Tibial nerve (tissue), 4 donors: ENCODE data around the gene TMEM43. TPM values are rescaled to one million over a fixed set of nuclear protein-coding genes. Genes with fewer than 3 reads are reported as not detected.

ENCODE experiments used
- DNase-seq, 2 donors: peaks; one replicate each; pipeline ENCODE4 v3.0.0-alpha.2; 2019; ENCODE audit warnings: low spot score in 2 of 2
- H3K27ac ChIP-seq, 4 donors: fragments of 200-600 bp; sonication (generic) in 3 of 4; one replicate each; pipeline ENCODE4 v1.5.1; 2017 to 2019; ENCODE audit warnings: mild to moderate bottlenecking in 1 of 4
- H3K27me3 ChIP-seq, 2 donors: fragments of 200-600 bp; sonication (generic) in 1 of 2; one replicate each; pipeline versions ENCODE4 v1.5.1 to v1.6.0; 2017 to 2019
- H3K36me3 ChIP-seq, 3 donors: fragments of 200-600 bp; sonication (generic); one replicate each; pipeline ENCODE4 v1.5.1; 2018 to 2019
- H3K4me1 ChIP-seq, 4 donors: fragments of 200-600 bp; sonication (generic) in 3 of 4; one replicate each; pipeline ENCODE4 v1.5.1; 2017 to 2019
- H3K4me3 ChIP-seq, 4 donors: fragments of 200-600 bp; sonication (generic) in 3 of 4; one replicate each; pipeline ENCODE4 v1.5.1; 2017 to 2019; ENCODE audit warnings: mild to moderate bottlenecking in 1 of 4, moderate library complexity in 1 of 4
- H3K9me3 ChIP-seq, 4 donors: fragments of 200-600 bp; sonication (generic) in 3 of 4; one replicate each; pipeline ENCODE4 v1.5.1; 2017 to 2019
- EP300 ChIP-seq, 2 donors: sonication (generic); formaldehyde crosslinking; IDR thresholded peaks; one replicate each; pipeline ENCODE4 v1.6.1; 2017; ENCODE audit warnings: antibody characterized with exemption in 2 of 2, mild to moderate bottlenecking in 1 of 2
- POLR2A ChIP-seq, 2 donors: fragments of 450-650 bp; IDR thresholded peaks; one replicate each; pipeline ENCODE4 v1.6.1; 2017; ENCODE audit warnings: antibody characterized with exemption in 2 of 2, mild to moderate bottlenecking in 2 of 2, moderate library complexity in 2 of 2
- WGBS, 2 donors: methylation state at CpG; one replicate each; pipeline ENCODE4 v1.1.5; 2018; 5-methylcytosine and 5-hydroxymethylcytosine counted together
- total RNA-seq, 4 donors: library from RNA; depleted of rRNA; stranded (reverse); fragments of >200 nt; gene quantifications; one replicate each; pipeline ENCODE4 v1.1.0, GENCODE V29; 2016
- TF ChIP-seq, protein P1 (sequence below), 5 experiments: fragments of 200-600 bp in 3 of 5; fragments of 450-650 bp in 2 of 5; sonication (generic) in 3 of 5; IDR thresholded peaks; one replicate each; pipeline ENCODE4 v1.5.1; 2016 to 2019; ENCODE audit warnings: antibody characterized with exemption in 5 of 5, mild to moderate bottlenecking in 3 of 5, moderate library complexity in 2 of 5

TMEM43 gene
- total RNA-seq, 4 donors from 2014 or later = 99.9 to 130 (median 120) TPM

GRCh38 chr3:14134291-14134690, 9.4 kb downstream of the TMEM43 start:
- Histone ChIP-seq H3K4me1 (peaks cover 0 to 16% (median 0%) of the 10 kb centered on the region in 4 donors), H3K27ac (no peak overlapping the region), H3K27me3 (no peaks in the 10 kb centered on the region), H3K4me3 (no peak overlapping the region), H3K9me3 (no peaks in the 10 kb centered on the region), H3K36me3 (peaks cover 7 to 100% (median 36%) of the 10 kb centered on the region in 3 donors)
- WGBS, 2 donors = 80 to 93% methylated on average over 5 to 6 of the region's 6 CpGs
- DNase-seq = no peak
- no peak for TF ChIP-seq POLR2A (IDR thresholded peaks at IDR 0.05)
- TF ChIP-seq EP300 (IDR thresholded peaks at IDR 0.05) = no peak
- TF ChIP-seq, protein P1, sequence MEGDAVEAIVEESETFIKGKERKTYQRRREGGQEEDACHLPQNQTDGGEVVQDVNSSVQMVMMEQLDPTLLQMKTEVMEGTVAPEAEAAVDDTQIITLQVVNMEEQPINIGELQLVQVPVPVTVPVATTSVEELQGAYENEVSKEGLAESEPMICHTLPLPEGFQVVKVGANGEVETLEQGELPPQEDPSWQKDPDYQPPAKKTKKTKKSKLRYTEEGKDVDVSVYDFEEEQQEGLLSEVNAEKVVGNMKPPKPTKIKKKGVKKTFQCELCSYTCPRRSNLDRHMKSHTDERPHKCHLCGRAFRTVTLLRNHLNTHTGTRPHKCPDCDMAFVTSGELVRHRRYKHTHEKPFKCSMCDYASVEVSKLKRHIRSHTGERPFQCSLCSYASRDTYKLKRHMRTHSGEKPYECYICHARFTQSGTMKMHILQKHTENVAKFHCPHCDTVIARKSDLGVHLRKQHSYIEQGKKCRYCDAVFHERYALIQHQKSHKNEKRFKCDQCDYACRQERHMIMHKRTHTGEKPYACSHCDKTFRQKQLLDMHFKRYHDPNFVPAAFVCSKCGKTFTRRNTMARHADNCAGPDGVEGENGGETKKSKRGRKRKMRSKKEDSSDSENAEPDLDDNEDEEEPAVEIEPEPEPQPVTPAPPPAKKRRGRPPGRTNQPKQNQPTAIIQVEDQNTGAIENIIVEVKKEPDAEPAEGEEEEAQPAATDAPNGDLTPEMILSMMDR (IDR thresholded peaks at IDR 0.05) = no peak

DNA sequence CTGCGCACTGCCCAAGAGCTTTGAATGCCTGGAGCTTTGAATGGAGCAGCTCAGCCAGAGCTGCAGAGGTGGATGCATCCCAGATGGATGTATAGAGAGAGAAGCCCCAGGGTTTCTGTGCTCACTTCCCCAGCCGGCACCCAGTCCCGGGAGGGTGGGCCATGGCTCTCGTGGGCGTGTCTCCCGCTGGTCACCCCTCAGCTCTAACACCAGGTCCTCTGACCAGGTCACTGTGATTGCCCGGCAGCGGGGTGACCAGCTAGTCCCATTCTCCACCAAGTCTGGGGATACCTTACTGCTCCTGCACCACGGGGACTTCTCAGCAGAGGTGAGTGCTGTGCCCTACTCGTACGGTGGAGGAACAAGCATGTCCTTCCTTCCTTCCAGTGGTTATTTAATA, 10.7 kb downstream of the TMEM43 start:
- TF ChIP-seq POLR2A (IDR thresholded peaks at IDR 0.05) = no peak
- TF ChIP-seq, protein P1 (IDR thresholded peaks at IDR 0.05) = no peak
- TF ChIP-seq EP300 (IDR thresholded peaks at IDR 0.05) = no peak
- H3K4me1 ChIP-seq = peaks cover 0 to 18% (median 0%) of the 10 kb centered on the region in 4 donors
- no peak overlapping the region for H3K4me3 ChIP-seq
- no peaks in the 10 kb centered on the region for H3K9me3 ChIP-seq
- peaks cover 7 to 100% (median 36%) of the 10 kb centered on the region in 3 donors for H3K36me3 ChIP-seq
- H3K27ac ChIP-seq = no peak overlapping the region
- WGBS, 2 donors = 82 to 91% methylated on average over 11 of the region's 11 CpGs
- no peak for DNase-seq
- H3K27me3 ChIP-seq = no peaks in the 10 kb centered on the region

DNA sequence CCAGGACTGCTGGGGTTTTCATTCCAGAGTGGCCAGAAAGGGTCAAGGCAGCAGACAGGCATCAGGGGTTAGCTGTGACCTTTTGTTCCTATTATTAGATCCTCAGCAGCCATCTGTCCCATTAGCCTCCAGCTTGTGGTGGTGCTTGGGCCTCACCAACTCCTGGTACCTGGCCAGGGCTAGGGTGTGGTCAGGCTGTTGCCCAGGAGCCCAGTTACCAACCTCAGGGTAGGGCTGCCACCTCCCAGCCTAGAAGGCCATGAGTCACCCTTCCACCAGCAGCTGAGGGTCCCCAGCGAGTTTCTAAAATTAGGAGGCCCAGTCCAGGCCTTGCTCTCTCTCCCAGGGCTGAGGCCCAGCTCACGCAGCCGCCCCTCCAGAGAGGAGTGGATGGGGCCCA, 12.2 kb downstream of the TMEM43 start:
- peak overlapping the region in 3 of 4 donors; percentile 1 to 33 (median 6) for H3K27ac ChIP-seq
- H3K36me3 ChIP-seq = peaks cover 7 to 100% (median 35%) of the 10 kb centered on the region in 3 donors
- DNase-seq = no peak
- 67 to 71% methylated on average over 1 to 2 of the region's 3 CpGs for WGBS, 2 donors
- TF ChIP-seq, protein P1 (IDR thresholded peaks at IDR 0.05) = no peak
- H3K9me3 ChIP-seq = no peaks in the 10 kb centered on the region
- no peaks in the 10 kb centered on the region for H3K27me3 ChIP-seq
- H3K4me1 ChIP-seq = peaks cover 0 to 26% (median 0%) of the 10 kb centered on the region in 4 donors
- no peak overlapping the region for H3K4me3 ChIP-seq

DNA sequence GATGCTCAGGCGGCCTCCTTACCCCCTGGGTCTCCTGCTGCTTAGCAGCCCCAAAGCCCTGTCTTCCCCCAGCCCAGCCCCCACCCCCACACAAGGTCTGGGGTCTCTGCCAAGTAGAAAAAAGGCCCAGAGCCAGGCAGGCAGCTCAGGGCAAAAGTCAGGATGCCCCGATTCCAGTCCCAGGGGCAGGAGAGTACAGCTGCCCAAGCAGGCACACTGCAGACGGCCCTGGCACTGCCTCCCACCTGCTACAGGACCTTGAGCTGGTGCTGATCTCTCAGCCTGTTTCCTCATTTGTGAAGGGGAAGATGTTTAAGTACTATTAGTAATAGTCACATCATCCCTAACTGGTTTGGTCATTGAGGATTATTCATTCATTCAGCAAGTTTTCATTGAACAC, 12.6 kb downstream of the TMEM43 start:
- Histone ChIP-seq H3K4me3 (no peak overlapping the region), H3K9me3 (no peaks in the 10 kb centered on the region), H3K36me3 (peaks cover 7 to 98% (median 31%) of the 10 kb centered on the region in 3 donors), H3K4me1 (peaks cover 0 to 31% (median under 1%) of the 10 kb centered on the region in 4 donors), H3K27ac (peak overlapping the region in 3 of 4 donors; percentile 1 to 33 (median 6)), H3K27me3 (no peaks in the 10 kb centered on the region)
- DNase-seq = no peak
- WGBS, 2 donors = 22 to 38% methylated on average over 2 to 3 of the region's 3 CpGs
- TF ChIP-seq POLR2A (IDR thresholded peaks at IDR 0.05) (no peak), EP300 (IDR thresholded peaks at IDR 0.05) (no peak)
- TF ChIP-seq, protein P1 (IDR thresholded peaks at IDR 0.05) = no peak

- H3K36me3 ChIP-seq = peaks cover under 1 to 90% (median 24%) of the 10 kb centered on the region in 3 donors
- H3K27ac ChIP-seq = peak overlapping the region in 2 of 4 donors; percentile 1 to 39
These were observed 13.4 kb downstream of the TMEM43 start for GRCh38 chr3:14138109-14138877.

More at GRCh38 chr3:14138109-14138877, 13.4 kb downstream of the TMEM43 start:
- TF ChIP-seq EP300 (IDR thresholded peaks at IDR 0.05) (no peak), POLR2A (IDR thresholded peaks at IDR 0.05) (no peak)
- TF ChIP-seq, protein P1 (IDR thresholded peaks at IDR 0.05) = no peak
- no peak for DNase-seq
- H3K27me3 ChIP-seq = no peaks in the 10 kb centered on the region
- H3K4me3 ChIP-seq = no peak overlapping the region
- H3K4me1 ChIP-seq = peaks cover 0 to 38% (median 8%) of the 10 kb centered on the region in 4 donors
- no peaks in the 10 kb centered on the region for H3K9me3 ChIP-seq
- WGBS, 2 donors = 76 to 78% methylated on average over 16 of the region's 16 CpGs
